HUES48 (cell line): Measurements from ENCODE around the gene MTA1.

Source experiments
- H3K27ac ChIP-seq: one replicate; pipeline ENCODE4 v1.7.0; 2013; ENCODE audit warnings: low read depth, low read length, inconsistent platforms
- H3K27me3 ChIP-seq: 2 replicates; pipeline ENCODE4 v1.6.1; 2013; ENCODE audit warnings: mild to moderate bottlenecking, low read length; ENCODE audit not compliant: control insufficient read depth, insufficient read depth
- H3K36me3 ChIP-seq: 2 replicates; pipeline ENCODE4 v1.6.1; 2013; ENCODE audit warnings: low read length; ENCODE audit not compliant: control insufficient read depth, insufficient read depth
- H3K4me1 ChIP-seq: 2 replicates; pipeline ENCODE4 v1.6.1; 2013; ENCODE audit warnings: mild to moderate bottlenecking, low read length; ENCODE audit not compliant: control insufficient read depth, insufficient read depth
- H3K4me3 ChIP-seq: 2 replicates; pipeline ENCODE4 v1.5.1; 2013; ENCODE audit warnings: mild to moderate bottlenecking, low read depth, low read length
- H3K9ac ChIP-seq: 2 replicates; pipeline ENCODE4 v1.6.1; 2013; ENCODE audit warnings: mild to moderate bottlenecking, low read depth, low read length, moderate library complexity
- H3K9me3 ChIP-seq: 2 replicates; pipeline ENCODE4 v1.6.1; 2013; ENCODE audit warnings: low read length; ENCODE audit not compliant: control insufficient read depth, insufficient read depth

The MTA1 gene

DNA sequence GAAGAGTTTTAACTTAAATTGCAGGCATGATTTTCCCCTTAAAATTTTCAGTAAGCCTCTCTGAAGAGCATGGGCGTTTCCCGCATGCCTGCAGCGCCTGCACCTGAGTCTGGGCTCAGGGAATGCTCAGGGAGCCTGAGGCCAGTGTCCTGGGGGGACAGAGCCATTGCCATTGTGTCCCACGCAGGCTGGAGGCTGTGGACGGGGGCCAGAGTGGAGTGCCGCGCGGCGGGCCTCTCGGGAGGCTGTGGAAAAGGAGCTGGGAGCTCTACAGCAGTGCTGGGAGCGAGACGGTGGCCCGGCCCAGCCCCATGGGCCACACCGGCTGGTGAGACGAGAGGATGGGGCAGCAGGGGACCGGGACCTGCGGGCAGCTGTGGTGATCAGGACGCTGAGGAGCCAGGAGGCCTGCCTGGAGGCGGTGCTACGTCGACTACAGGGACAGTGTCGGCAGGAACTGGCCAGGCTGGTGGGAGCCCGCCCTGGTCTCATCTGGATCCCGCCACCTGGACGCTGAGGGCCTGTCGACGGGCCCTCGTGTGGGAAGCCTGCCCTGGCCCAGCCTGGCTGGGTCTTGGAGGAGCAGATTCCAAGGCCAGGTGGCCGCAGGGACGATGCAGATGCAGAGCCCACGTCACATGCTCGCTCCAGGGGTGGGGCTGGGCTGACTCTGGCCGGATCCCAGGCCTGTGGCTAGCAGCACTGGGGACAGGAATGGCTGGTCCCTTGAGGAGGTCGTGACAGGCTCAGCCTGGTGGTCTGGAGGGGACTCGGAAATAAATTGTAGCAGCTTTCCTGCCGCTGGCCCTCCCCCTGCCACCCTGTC is 79.0 kb downstream of the MTA1 start:
- H3K9me3 ChIP-seq, result no peaks in the 10 kb centered on the region; the same call in 1 of the 2 replicates
- no peaks in the 10 kb centered on the region for H3K36me3 ChIP-seq
- H3K27me3 ChIP-seq, result no peaks in the 10 kb centered on the region
- H3K4me1 ChIP-seq, result no peaks in the 10 kb centered on the region
- no peak overlapping the region for H3K27ac ChIP-seq
- H3K9ac ChIP-seq, result no peak overlapping the region
- H3K4me3 ChIP-seq, result no peak overlapping the region

DNA sequence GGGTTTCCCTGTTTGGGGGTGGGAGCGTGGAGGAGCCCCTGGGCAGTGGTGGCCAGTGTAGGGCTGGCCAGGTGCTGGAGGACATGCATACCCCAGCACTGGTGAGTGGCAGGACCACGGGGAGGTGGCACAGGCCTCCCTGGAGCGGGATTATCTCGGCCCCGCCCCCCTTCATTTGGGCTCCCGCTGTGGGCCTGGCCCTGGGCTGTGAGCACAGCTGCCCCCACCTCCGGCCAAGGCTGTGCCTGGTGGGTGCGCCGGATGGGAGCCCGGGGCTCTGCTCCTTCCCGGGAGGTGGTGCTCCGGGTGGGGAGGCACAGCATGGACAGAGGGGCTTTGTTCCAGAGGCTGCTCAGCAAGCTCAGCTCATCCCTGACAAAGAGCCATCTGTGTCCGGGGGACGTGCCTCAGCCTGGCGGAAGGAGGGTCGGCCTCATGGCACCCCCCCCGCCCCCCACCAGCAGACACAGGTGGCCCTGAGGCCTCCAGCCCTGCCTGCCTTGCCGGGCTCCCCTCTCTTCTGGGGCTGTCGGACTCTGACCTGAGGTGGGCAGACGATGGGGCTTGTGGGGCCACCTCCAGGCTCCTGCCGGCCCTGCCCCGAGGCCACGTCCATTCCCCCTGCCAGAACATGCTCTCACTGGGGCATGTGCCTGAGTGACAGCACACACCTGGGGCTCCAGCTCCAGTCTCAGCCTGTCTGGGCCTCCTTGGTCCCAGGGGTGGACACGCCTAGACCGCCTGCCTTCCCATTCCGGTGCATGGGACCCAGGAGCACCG is 79.8 kb downstream of the MTA1 start:
- Histone ChIP-seq H3K27me3 (no peaks in the 10 kb centered on the region), H3K36me3 (no peaks in the 10 kb centered on the region), H3K9me3 (no peaks in the 10 kb centered on the region; the same call in 1 of the 2 replicates), H3K9ac (no peak overlapping the region), H3K4me3 (no peak overlapping the region), H3K27ac (no peak overlapping the region), H3K4me1 (no peaks in the 10 kb centered on the region)

DNA sequence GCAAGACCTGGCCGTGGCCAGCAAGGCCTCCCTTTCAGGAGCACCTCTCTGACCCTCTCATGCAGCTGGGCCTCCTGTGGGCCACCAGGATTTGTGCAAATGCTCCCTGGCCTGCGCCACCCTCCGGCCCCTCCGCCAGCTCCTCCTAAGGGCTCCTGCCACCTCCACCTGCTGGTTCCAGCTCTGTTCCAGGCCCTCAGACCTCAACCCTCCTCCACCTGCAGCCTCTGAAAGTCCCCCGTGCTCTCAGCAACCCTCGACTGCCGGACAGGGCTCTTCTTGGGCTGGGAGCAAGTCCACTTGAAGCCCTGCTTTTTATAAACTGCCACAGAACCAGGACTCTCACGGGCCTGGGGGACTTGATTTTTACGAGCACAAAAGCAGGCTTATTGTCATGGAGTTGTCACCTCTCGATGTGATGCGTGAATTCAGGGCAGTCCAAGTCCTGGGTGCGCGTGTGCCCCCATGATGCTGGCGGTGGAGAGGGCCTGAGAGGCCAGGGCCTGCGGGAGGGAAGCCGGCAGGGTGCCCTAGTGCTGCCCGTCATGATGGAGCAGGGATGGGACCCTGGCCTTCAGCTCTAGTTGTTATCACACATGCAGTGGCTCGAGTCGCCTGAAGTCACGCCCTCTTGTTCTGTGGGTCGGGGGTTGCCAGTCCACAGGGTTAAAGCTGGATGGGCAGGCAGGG is 80.6 kb downstream of the MTA1 start:
- no peak overlapping the region for H3K4me3 ChIP-seq
- no peaks in the 10 kb centered on the region; the same call in 1 of the 2 replicates for H3K9me3 ChIP-seq
- H3K9ac ChIP-seq, result no peak overlapping the region
- no peaks in the 10 kb centered on the region for H3K27me3 ChIP-seq
- H3K36me3 ChIP-seq, result no peaks in the 10 kb centered on the region
- H3K27ac ChIP-seq, result no peak overlapping the region
- H3K4me1 ChIP-seq, result no peaks in the 10 kb centered on the region

DNA sequence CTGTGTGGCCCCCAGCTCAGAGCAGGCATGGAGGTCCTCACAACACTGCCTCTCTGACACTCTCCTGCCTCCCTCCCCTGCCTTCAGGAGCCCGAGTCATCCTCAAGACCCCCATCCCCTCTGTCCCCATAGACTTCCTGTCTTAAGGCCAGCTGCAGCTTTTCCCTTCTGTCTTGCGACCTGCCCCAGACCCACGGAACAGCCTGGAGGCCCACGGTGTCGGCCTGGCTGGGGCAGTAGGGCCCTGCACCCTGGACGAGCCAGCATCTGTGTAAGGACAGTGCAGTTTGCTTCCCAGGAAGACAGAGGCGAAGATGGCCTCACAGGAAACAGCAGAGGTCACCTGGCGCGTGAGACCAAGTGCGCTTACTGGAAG is 81.1 kb downstream of the MTA1 start:
- Histone ChIP-seq H3K9ac (no peak overlapping the region), H3K4me3 (no peak overlapping the region), H3K27ac (no peak overlapping the region), H3K4me1 (no peaks in the 10 kb centered on the region), H3K27me3 (no peaks in the 10 kb centered on the region), H3K9me3 (no peaks in the 10 kb centered on the region; the same call in 1 of the 2 replicates), H3K36me3 (no peaks in the 10 kb centered on the region)

GRCh38 chr14:105501504-105502291 is 82.1 kb downstream of the MTA1 start:
- Histone ChIP-seq H3K27me3 (no peaks in the 10 kb centered on the region), H3K4me3 (no peak overlapping the region), H3K27ac (no peak overlapping the region), H3K9ac (no peak overlapping the region), H3K36me3 (no peaks in the 10 kb centered on the region), H3K4me1 (no peaks in the 10 kb centered on the region), H3K9me3 (no peaks in the 10 kb centered on the region; the same call in 1 of the 2 replicates)

DNA sequence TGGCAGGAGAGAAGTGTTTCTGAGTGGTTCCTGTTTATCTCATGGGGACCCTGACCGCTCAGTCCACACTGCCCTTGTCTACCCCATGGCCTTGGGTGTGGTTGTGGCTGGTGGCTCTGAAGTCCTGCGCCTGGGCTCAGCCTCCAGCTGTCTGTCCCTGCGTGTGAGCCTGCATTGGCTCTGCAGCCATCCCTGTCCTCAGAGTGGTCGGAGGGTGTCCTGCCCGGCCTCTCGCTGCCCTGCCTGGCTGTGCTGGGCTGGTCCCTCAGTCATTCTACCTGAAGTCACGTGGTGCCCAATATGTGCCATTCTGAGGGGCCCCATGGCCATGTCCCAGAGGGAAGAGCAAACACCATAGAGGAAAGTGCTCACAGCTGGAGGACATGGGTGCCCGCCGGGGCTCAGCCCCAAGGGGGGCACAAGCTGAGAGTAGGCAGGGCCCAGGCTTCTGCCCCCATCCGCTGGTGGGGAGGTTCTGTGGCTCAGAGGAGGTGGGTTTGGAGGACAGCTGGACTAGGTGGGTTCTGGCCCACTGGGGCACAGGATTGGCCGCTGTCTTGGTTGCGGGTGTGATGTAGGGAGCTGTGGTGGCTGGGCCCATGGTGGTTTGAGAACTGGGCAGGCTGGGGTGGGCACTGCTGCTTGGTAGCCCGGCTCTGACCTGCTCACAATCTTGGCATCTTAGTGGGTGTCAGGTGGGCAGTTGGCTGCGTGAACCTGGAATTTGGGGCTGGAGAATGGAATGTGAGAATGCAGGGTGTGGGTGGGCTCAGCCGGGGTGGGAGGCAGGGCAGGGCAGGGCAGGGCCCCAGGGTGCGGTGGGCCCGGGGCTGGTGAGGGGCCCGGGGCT is 83.0 kb downstream of the MTA1 start:
- no peaks in the 10 kb centered on the region for H3K27me3 ChIP-seq
- H3K27ac ChIP-seq, result no peak overlapping the region
- H3K4me3 ChIP-seq, result no peak overlapping the region
- H3K36me3 ChIP-seq, result no peaks in the 10 kb centered on the region
- no peaks in the 10 kb centered on the region for H3K4me1 ChIP-seq
- no peak overlapping the region for H3K9ac ChIP-seq
- H3K9me3 ChIP-seq, result peaks cover 2% of the 10 kb centered on the region; the same call in 1 of the 2 replicates

DNA sequence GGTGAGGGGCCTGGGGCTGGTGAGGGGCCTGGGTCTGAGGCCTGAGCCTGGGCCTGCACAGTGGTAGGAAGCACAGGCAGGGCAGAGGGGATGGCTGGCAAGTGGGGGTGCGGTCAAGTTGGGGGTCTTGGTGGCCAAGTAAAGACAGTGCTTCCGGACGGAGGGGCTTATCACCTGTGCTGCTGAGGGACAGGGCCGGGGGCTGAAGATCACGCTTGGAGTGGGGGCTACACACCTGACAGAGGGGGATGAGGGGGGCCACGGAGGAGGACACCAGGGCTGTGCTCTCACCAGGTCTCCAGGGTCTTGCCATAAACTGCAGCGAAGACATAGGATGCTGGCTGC is 83.6 kb downstream of the MTA1 start:
- Histone ChIP-seq H3K36me3 (no peaks in the 10 kb centered on the region), H3K27me3 (no peaks in the 10 kb centered on the region), H3K9me3 (peaks cover 8% of the 10 kb centered on the region), H3K27ac (no peak overlapping the region), H3K9ac (no peak overlapping the region), H3K4me1 (no peaks in the 10 kb centered on the region), H3K4me3 (no peak overlapping the region)

DNA sequence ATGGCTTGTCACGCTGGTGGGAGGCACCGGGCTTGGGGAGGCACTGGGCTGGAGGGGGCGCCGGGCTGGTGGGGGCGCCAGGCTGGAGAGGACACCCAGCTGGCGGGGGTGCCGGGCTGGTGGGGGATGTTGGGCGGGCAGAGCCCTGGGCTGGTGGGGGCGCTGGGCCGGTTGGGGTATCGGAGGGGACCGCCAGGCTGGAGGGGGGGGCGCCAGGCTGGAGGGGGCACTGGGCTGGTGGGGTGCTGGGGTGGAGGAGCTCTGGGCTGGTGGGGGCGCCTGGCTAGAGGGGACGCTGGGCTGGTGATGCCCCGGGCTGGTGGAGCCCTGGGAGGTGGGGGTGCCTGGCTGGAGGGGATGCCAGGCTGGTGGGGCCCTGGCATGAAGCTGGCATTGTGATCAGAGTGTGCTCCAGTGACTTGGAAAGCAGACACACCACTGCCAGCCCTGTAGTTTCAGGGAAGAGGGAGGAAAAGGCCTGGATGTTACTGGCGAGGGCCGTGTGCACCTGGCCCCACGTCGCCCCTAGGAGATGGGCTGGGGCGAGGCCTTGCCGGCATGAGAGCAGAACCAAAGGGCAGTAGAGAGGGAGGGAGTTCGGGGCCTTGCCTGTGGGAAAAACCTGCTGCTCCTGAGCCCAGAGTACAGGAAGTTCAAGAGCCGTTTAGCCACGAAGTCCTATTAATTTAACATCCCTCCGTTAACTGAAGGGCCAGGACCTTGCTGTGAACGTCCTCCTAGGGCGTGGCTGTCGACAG is 84.5 kb downstream of the MTA1 start:
- Histone ChIP-seq H3K4me3 (no peak overlapping the region), H3K27me3 (no peaks in the 10 kb centered on the region), H3K4me1 (no peaks in the 10 kb centered on the region), H3K9ac (no peak overlapping the region), H3K36me3 (no peaks in the 10 kb centered on the region), H3K9me3 (peaks cover 12% of the 10 kb centered on the region), H3K27ac (no peak overlapping the region)

- H3K9ac ChIP-seq, result no peak overlapping the region
Measured at GRCh38 chr14:105505101-105505500, 85.5 kb downstream of the MTA1 start.

More at GRCh38 chr14:105505101-105505500, 85.5 kb downstream of the MTA1 start:
- H3K4me3 ChIP-seq, result no peak overlapping the region
- no peaks in the 10 kb centered on the region for H3K4me1 ChIP-seq
- no peaks in the 10 kb centered on the region for H3K36me3 ChIP-seq
- H3K9me3 ChIP-seq, result peaks cover 12% of the 10 kb centered on the region
- H3K27me3 ChIP-seq, result no peaks in the 10 kb centered on the region
- H3K27ac ChIP-seq, result no peak overlapping the region
